ENCODE measurements around the gene MAPKAPK2.

Gene MAPKAPK2

GRCh38 chr1:206705726-206706297 lies 21.1 kb downstream of the MAPKAPK2 start:
- no peak for DNase-seq

- DNase-seq = no peak
Observed at GRCh38 chr1:206706298-206706791, 21.6 kb downstream of the MAPKAPK2 start.

- DNase-seq = no peak
Observed at GRCh38 chr1:206706806-206707366, 22.2 kb downstream of the MAPKAPK2 start.

- no peak for DNase-seq
Observed at GRCh38 chr1:206708058-206708457, 23.4 kb downstream of the MAPKAPK2 start.

- DNase-seq = no peak
Observed at GRCh38 chr1:206708882-206709281, 24.2 kb downstream of the MAPKAPK2 start.

GRCh38 chr1:206709322-206709721 lies 24.6 kb downstream of the MAPKAPK2 start:
- no peak for DNase-seq

- DNase-seq = no peak
Observed at GRCh38 chr1:206709772-206710459, 25.2 kb downstream of the MAPKAPK2 start.

- DNase-seq = no peak
Observed at GRCh38 chr1:206710460-206710823, 25.7 kb downstream of the MAPKAPK2 start.

GRCh38 chr1:206713070-206713469 lies 28.4 kb downstream of the MAPKAPK2 start:
- DNase-seq = no peak

GRCh38 chr1:206713910-206714312 lies 29.2 kb downstream of the MAPKAPK2 start:
- no peak for DNase-seq

GRCh38 chr1:206714331-206715058 lies 29.8 kb downstream of the MAPKAPK2 start:
- DNase-seq = no peak

- no peak for DNase-seq
Observed at GRCh38 chr1:206715120-206715519, 30.4 kb downstream of the MAPKAPK2 start.

- no peak for DNase-seq
Observed at GRCh38 chr1:206715552-206716158, 30.9 kb downstream of the MAPKAPK2 start.

GRCh38 chr1:206716159-206716869 lies 31.6 kb downstream of the MAPKAPK2 start:
- DNase-seq = no peak

GRCh38 chr1:206716870-206717673 lies 32.4 kb downstream of the MAPKAPK2 start:
- no peak for DNase-seq

GRCh38 chr1:206717674-206717989 lies 32.9 kb downstream of the MAPKAPK2 start:
- no peak for DNase-seq

- DNase-seq = no peak
Observed at GRCh38 chr1:206719169-206719839, 34.6 kb downstream of the MAPKAPK2 start.

- no peak for DNase-seq
Observed at GRCh38 chr1:206721454-206721853, 36.7 kb downstream of the MAPKAPK2 start.

- DNase-seq = no peak
Observed at GRCh38 chr1:206722751-206723461, 38.2 kb downstream of the MAPKAPK2 start.

- DNase-seq = no peak
Observed at GRCh38 chr1:206723462-206723804, 38.7 kb downstream of the MAPKAPK2 start.
